ENCODE measurements around the gene ANKS6. TPM values are rescaled to one million over a fixed set of nuclear protein-coding genes. Genes with fewer than 3 reads are reported as not detected.

ANKS6 gene
- total RNA-seq, 1 experiment from 2014 or later, result 46.3 TPM

- Mint-ChIP-seq H3K36me3 (ENCODE audit: insufficient read depth in 1 of 3, low read depth in 3 of 3) (peaks cover 21 to 55% (median 40%) of the 10 kb centered on the region in 3 experiments), H3K9me3 (peaks cover 7 to 10% of the 10 kb centered on the region in 2 experiments; a peak in 4 of 5 replicates), H3K27me3 (ENCODE audit: low read depth) (no peaks in the 10 kb centered on the region; the same call in 1 of the 2 replicates), H3K4me3 (no peak overlapping the region), H3K27ac (peak overlapping the region in 1 of 3 experiments; percentile 54; a peak in 2 of 7 replicates), H3K4me1 (peaks cover 0 to under 1% of the 10 kb centered on the region in 2 experiments; a peak in 3 of 4 replicates)
- no peaks in the 10 kb centered on the region for H3K4me1 ChIP-seq (ENCODE audit: insufficient read depth, low read length)
- H2BK5ac ChIP-seq (ENCODE audit: insufficient read length, low read length), result no peak overlapping the region
- H3K18ac ChIP-seq (ENCODE audit: insufficient read length, low read depth, low read length), result no peak overlapping the region
- no peak overlapping the region for H4K5ac ChIP-seq (ENCODE audit: insufficient read length, low read depth, low read length)
- H2AK5ac ChIP-seq (ENCODE audit: insufficient read length, low read length), result no peak overlapping the region
- H4K20me1 ChIP-seq (ENCODE audit: control insufficient read depth, insufficient read depth, insufficient read length), result no peaks in the 10 kb centered on the region
- no peak overlapping the region for H3K23ac ChIP-seq (ENCODE audit: insufficient read length, low read depth, low read length)
- H3K27ac ChIP-seq (ENCODE audit: insufficient read length, low read depth, low read length), result no peak overlapping the region
- H3T11ph ChIP-seq (ENCODE audit: low read length), result no peak overlapping the region
- no peak overlapping the region for H2BK15ac ChIP-seq (ENCODE audit: low read depth, low read length)
- no peak overlapping the region for H4K91ac ChIP-seq (ENCODE audit: insufficient read length, low read depth, low read length)
- H3K14ac ChIP-seq (ENCODE audit: insufficient read depth, low read length), result no peak overlapping the region
- no peak overlapping the region for H3K56ac ChIP-seq (ENCODE audit: insufficient read length, low read depth, low read length)
- H4K8ac ChIP-seq (replicated peaks; ENCODE audit: insufficient read length, low read depth, low read length), result no peak overlapping the region
- no peak overlapping the region for H3K4me2 ChIP-seq (ENCODE audit: insufficient read depth, insufficient read length, low read length)
- no peak overlapping the region for H3K9ac ChIP-seq (ENCODE audit: extremely low read depth, insufficient read length, low read length)
- no peaks in the 10 kb centered on the region for H3K79me2 ChIP-seq (ENCODE audit: insufficient read depth, low read length)
- H3K79me1 ChIP-seq (ENCODE audit: insufficient read depth, low read depth, low read length, poor library complexity, severe bottlenecking), result no peaks in the 10 kb centered on the region
- H3K9me3 ChIP-seq (ENCODE audit: control insufficient read depth, low read depth, low read length), result no peaks in the 10 kb centered on the region
- no peak overlapping the region for H2BK20ac ChIP-seq (ENCODE audit: low read depth, low read length, poor library complexity, severe bottlenecking)
- no peaks in the 10 kb centered on the region for H3K23me2 ChIP-seq (ENCODE audit: insufficient read length, low read depth, low read length, poor library complexity, severe bottlenecking)
- H3K27me3 ChIP-seq (ENCODE audit: insufficient read depth, low read length), result no peaks in the 10 kb centered on the region
- no CpG with 5 or more reads among the region's 2 CpGs for WGBS (ENCODE audit: extremely low coverage, insufficient read length, low lambda C conversion rate)
- no peak overlapping the region for H2BK120ac ChIP-seq (ENCODE audit: low read depth, low read length, poor library complexity, severe bottlenecking)
- no peak overlapping the region for H3K4ac ChIP-seq (ENCODE audit: low read depth, low read length)
- no peak for TF ChIP-seq CTCF (conservative IDR thresholded peaks at IDR 0.05)
- no peak overlapping the region for H2BK12ac ChIP-seq (ENCODE audit: insufficient read length, low read depth, low read length)
- DNase-seq, result no peak
- H2AFZ ChIP-seq (ENCODE audit: low read length), result no peak overlapping the region
Observed at GRCh38 chr9:98743329-98743728, 53.0 kb downstream of the ANKS6 start.
